ENCODE results near the gene PPP4R4.

DNA sequence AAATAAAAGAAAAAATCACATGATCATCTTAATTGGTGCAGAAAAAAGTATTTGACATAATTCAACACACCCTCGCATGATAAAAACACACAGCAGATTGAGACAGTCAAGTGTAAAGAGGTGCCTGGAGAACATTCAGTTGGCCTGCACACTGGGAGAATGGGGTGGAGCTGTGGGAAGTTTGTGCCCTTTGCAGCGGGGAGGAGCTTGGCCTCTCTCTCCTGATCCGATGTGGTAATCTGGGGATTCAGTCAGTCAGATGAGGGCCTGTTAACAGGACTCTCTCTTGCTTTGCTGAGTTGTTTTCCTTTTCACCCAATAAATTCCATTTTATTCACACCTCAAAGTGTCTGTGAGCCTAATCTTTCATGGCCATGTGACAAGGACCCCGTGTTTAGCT is 143.1 kb downstream of the PPP4R4 start:
- TF ChIP-seq, protein P1, sequence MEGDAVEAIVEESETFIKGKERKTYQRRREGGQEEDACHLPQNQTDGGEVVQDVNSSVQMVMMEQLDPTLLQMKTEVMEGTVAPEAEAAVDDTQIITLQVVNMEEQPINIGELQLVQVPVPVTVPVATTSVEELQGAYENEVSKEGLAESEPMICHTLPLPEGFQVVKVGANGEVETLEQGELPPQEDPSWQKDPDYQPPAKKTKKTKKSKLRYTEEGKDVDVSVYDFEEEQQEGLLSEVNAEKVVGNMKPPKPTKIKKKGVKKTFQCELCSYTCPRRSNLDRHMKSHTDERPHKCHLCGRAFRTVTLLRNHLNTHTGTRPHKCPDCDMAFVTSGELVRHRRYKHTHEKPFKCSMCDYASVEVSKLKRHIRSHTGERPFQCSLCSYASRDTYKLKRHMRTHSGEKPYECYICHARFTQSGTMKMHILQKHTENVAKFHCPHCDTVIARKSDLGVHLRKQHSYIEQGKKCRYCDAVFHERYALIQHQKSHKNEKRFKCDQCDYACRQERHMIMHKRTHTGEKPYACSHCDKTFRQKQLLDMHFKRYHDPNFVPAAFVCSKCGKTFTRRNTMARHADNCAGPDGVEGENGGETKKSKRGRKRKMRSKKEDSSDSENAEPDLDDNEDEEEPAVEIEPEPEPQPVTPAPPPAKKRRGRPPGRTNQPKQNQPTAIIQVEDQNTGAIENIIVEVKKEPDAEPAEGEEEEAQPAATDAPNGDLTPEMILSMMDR (IDR thresholded peaks at IDR 0.05) = no peak
- TF ChIP-seq POLR2A (IDR thresholded peaks at IDR 0.05) = no peak

Measured in testis (tissue), 2 donors.